ENCODE data around the gene SSX2IP. TPM values are rescaled to one million over a fixed set of nuclear protein-coding genes. Genes with fewer than 3 reads are reported as not detected.
A peak's percentile ranks its signal among the peaks of the same experiment; 100 is the strongest.

The SSX2IP gene
- total and polyA plus RNA-seq, 9 of the 15 experiments (the other 6 are each of a cell fraction or from before 2014, with no cell fraction given): 20.6 to 96.7 (median 61.7) TPM

DNA sequence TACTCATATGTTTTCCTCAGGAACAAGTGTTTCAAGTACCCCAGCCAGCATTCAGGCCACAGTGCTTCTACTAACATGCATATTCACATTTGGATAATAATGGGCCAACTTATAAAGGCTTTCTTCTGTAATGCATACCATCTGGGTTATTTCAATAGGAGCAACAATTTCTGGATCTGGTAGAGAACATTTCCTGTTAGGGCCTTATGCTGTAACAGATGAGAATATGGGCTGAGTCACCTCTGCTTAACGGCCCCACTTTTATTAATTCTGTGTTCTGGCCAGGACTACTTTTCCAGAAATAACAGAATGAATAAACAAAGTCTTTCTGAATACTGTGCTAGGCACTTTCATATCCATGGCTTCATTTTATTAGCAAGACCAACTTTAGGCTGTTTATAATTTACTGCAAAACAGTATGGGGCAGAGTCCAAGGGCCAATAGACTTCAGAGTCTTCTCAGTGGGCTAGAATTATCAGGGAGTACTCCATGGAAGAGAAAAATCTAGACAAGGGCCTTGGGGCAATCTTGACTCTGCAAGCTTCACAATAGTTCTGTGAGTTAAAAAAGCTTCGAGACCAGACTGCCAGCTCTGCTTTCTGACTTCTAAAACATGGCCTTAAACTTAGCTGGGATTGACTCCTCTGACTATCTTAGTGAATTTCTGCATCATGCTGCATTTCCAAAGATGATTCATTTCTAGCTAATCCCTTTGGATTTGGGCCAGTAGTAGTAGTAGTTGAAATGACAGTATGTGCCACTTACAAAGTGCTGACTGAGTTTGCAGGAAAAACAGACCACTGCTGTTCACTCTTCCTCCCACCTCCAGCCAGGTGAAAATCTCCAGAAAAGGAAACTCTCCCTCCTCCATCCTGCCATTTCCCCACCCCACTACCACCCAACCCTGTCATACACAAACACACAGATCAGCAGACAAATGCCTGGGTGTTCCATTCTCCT, 8.2 kb upstream of the SSX2IP start (continued):
- TF ChIP-seq RBM14 (IDR thresholded peaks at IDR 0.05; ENCODE audit: borderline replicate concordance, insufficient read depth, low read depth, low read length) (no peak), ZNF134 (CRISPR knock-in tag; conservative IDR thresholded peaks at IDR 0.05) (no peak), HDAC1 (IDR thresholded peaks at IDR 0.05) (no peak), SIN3B (IDR thresholded peaks at IDR 0.05; ENCODE audit: low read depth) (no peak), JUND (IDR thresholded peaks at IDR 0.05; ENCODE audit: borderline replicate concordance, low read depth, low read length) (peak; percentile 60), JUND (tag; IDR thresholded peaks at IDR 0.05; ENCODE audit: borderline replicate concordance, low read depth, low read length) (no peak; the same call in 2 of the 3 replicates), NCOA6 (IDR thresholded peaks at IDR 0.05) (no peak), SMAD4 (CRISPR knock-in tag; conservative IDR thresholded peaks at IDR 0.05) (no peak), POLR2G (IDR thresholded peaks at IDR 0.05; ENCODE audit: low read depth, low read length) (no peak), ZNF280B (CRISPR knock-in tag; IDR thresholded peaks at IDR 0.05) (no peak), HMBOX1 (IDR thresholded peaks at IDR 0.05) (0 out of 2 replicates have a peak, but pooled peaks have one; percentile 28), ATF4 (CRISPR knock-in tag; IDR thresholded peaks at IDR 0.05) (no peak), KAT8 (IDR thresholded peaks at IDR 0.05; ENCODE audit: low read depth) (no peak), PREB (CRISPR knock-in tag; IDR thresholded peaks at IDR 0.05) (0 out of 2 replicates have a peak, but pooled peaks have one; percentile 57)
- TF ChIP-seq, protein P1, sequence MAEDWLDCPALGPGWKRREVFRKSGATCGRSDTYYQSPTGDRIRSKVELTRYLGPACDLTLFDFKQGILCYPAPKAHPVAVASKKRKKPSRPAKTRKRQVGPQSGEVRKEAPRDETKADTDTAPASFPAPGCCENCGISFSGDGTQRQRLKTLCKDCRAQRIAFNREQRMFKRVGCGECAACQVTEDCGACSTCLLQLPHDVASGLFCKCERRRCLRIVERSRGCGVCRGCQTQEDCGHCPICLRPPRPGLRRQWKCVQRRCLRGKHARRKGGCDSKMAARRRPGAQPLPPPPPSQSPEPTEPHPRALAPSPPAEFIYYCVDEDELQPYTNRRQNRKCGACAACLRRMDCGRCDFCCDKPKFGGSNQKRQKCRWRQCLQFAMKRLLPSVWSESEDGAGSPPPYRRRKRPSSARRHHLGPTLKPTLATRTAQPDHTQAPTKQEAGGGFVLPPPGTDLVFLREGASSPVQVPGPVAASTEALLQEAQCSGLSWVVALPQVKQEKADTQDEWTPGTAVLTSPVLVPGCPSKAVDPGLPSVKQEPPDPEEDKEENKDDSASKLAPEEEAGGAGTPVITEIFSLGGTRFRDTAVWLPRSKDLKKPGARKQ (CRISPR knock-in tag; IDR thresholded peaks at IDR 0.05): no peak
- TF ChIP-seq, protein P2, sequence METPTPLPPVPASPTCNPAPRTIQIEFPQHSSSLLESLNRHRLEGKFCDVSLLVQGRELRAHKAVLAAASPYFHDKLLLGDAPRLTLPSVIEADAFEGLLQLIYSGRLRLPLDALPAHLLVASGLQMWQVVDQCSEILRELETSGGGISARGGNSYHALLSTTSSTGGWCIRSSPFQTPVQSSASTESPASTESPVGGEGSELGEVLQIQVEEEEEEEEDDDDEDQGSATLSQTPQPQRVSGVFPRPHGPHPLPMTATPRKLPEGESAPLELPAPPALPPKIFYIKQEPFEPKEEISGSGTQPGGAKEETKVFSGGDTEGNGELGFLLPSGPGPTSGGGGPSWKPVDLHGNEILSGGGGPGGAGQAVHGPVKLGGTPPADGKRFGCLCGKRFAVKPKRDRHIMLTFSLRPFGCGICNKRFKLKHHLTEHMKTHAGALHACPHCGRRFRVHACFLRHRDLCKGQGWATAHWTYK (CRISPR knock-in tag; IDR thresholded peaks at IDR 0.05): no peak
- TF ChIP-seq, protein P3, sequence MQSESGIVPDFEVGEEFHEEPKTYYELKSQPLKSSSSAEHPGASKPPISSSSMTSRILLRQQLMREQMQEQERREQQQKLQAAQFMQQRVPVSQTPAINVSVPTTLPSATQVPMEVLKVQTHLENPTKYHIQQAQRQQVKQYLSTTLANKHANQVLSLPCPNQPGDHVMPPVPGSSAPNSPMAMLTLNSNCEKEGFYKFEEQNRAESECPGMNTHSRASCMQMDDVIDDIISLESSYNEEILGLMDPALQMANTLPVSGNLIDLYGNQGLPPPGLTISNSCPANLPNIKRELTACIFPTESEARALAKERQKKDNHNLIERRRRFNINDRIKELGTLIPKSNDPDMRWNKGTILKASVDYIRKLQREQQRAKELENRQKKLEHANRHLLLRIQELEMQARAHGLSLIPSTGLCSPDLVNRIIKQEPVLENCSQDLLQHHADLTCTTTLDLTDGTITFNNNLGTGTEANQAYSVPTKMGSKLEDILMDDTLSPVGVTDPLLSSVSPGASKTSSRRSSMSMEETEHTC (IDR thresholded peaks at IDR 0.05): no peak

All from K562 (cell line).